H1 (cell line): ENCODE data around the gene MAPK13. TPM values are rescaled to one million over a fixed set of nuclear protein-coding genes. Genes with fewer than 3 reads are reported as not detected.

Experiments
- CTCF ChIA-PET: fragments of 300-600 bp; sonication (Branson Sonifier 250); formaldehyde crosslinking; loops from one replicate; lab custom pipeline; 2021; ENCODE audit not compliant: partially characterized antibody; lab: Charles Lee
- POLR2A ChIA-PET: fragments of 300-600 bp; sonication (Branson Sonifier 250); formaldehyde crosslinking; loops from one replicate; lab custom pipeline; 2021; ENCODE audit warnings: inconsistent platforms; ENCODE audit not compliant: partially characterized antibody; lab: Charles Lee
- DNase-seq, 2 experiments: peaks; one replicate each; pipeline versions ENCODE4 v3.0.0 to v3.0.0-alpha.2; 2010 to 2022; ENCODE audit warnings: low spot score in 2 of 2, low read depth in 1 of 2, mixed read lengths in 1 of 2
- FAIRE-seq: peaks from 2 replicates; lab custom pipeline; 2011; peaks lifted over from hg19 to GRCh38; lab: Jason Lieb, UNC
- H2AFZ ChIP-seq: 2 replicates; pipeline ENCODE4 v1.8.1; 2012; ENCODE audit warnings: low read length, inconsistent platforms
- H2AK5ac ChIP-seq: 2 replicates; pipeline ENCODE4 v1.6.1; 2013; ENCODE audit warnings: low read depth, low read length
- H2BK120ac ChIP-seq: replicated peaks from 2 replicates; pipeline ENCODE3; 2013; ENCODE audit warnings: low read depth, low read length, inconsistent platforms
- H2BK12ac ChIP-seq: 2 replicates; pipeline ENCODE4 v1.6.1; 2013; ENCODE audit warnings: low read depth, low read length
- H2BK15ac ChIP-seq: 2 replicates; pipeline ENCODE4 v1.6.1; 2013; ENCODE audit warnings: low read length
- H2BK20ac ChIP-seq: 2 replicates; pipeline ENCODE4 v1.6.1; 2013; ENCODE audit warnings: low read length
- H2BK5ac ChIP-seq: 2 replicates; pipeline ENCODE4 v1.6.1; 2013; ENCODE audit warnings: low read depth, low read length
- H3K14ac ChIP-seq: 2 replicates; pipeline ENCODE4 v1.6.1; 2013; ENCODE audit warnings: inconsistent platforms; ENCODE audit not compliant: insufficient read length
- H3K18ac ChIP-seq: 2 replicates; pipeline ENCODE4 v1.6.1; 2013; ENCODE audit warnings: low read length; ENCODE audit errors: extremely low read depth
- H3K23ac ChIP-seq: 2 replicates; pipeline ENCODE4 v1.6.1; 2013; ENCODE audit warnings: inconsistent platforms; ENCODE audit not compliant: insufficient read length
- H3K23me2 ChIP-seq: 2 replicates; pipeline ENCODE4 v1.6.1; 2013; ENCODE audit warnings: low read depth, low read length
- H3K27ac ChIP-seq: 2 replicates; pipeline ENCODE4 v1.6.1; 2011; ENCODE audit warnings: low read depth, low read length, inconsistent platforms
- H3K27me3 ChIP-seq, 4 experiments: replicated peaks in 1 of 4; 1 replicate in 1 of 4; 2 replicates in 3 of 4; pipeline versions ENCODE4 v1.6.1 to v1.8.1; 2011 to 2013; ENCODE audit warnings: low read length in 3 of 4, mild to moderate bottlenecking in 3 of 4, inconsistent platforms in 2 of 4, mixed read lengths in 2 of 4, moderate library complexity in 1 of 4; ENCODE audit not compliant: control insufficient read depth in 3 of 4, insufficient read depth in 3 of 4; ENCODE audit errors: extremely low read depth in 1 of 4
- H3K36me3 ChIP-seq, 4 experiments: 2 replicates each; pipeline versions ENCODE4 v1.6.1 to v1.8.1; 2011 to 2013; ENCODE audit warnings: mild to moderate bottlenecking in 4 of 4, low read length in 3 of 4, moderate library complexity in 2 of 4, control low read depth in 1 of 4, inconsistent platforms in 1 of 4; ENCODE audit not compliant: insufficient read depth in 4 of 4, control insufficient read depth in 2 of 4
- H3K4ac ChIP-seq: replicated peaks from 2 replicates; pipeline ENCODE3; 2013; ENCODE audit warnings: low read length, low read depth, mixed read lengths, inconsistent platforms; ENCODE audit not compliant: insufficient read length
- H3K4me1 ChIP-seq, 4 experiments: replicated peaks in 1 of 4; 1 replicate in 1 of 4; 2 replicates in 3 of 4; pipeline versions ENCODE4 v1.6.1 to v1.8.1; 2011 to 2013; ENCODE audit warnings: low read length in 3 of 4, inconsistent platforms in 2 of 4, mixed read lengths in 1 of 4; ENCODE audit not compliant: insufficient read depth in 4 of 4, control insufficient read depth in 3 of 4
- H3K4me2 ChIP-seq, 2 experiments: 2 replicates each; pipeline versions ENCODE4 v1.6.1 to v1.8.1; 2011 to 2013; ENCODE audit warnings: low read depth in 2 of 2, low read length in 2 of 2, control low read depth in 1 of 2, inconsistent platforms in 1 of 2, mild to moderate bottlenecking in 1 of 2; ENCODE audit not compliant: insufficient read depth in 1 of 2
- H3K4me3 ChIP-seq, 4 experiments: fragments of 200-600, 300-600 bp in 1 of 4; sonication (generic), shearing (Covaris generic), sonication (Bioruptor Twin) in 1 of 4; 2 replicates each; pipeline versions ENCODE4 v1.5.1 to v1.8.1; 2011 to 2016; ENCODE audit warnings: low read length in 4 of 4, low read depth in 3 of 4, control low read depth in 2 of 4, inconsistent platforms in 2 of 4, mild to moderate bottlenecking in 2 of 4, mixed read lengths in 1 of 4, moderate library complexity in 1 of 4; ENCODE audit not compliant: insufficient read depth in 2 of 4; ENCODE audit errors: extremely low read depth in 1 of 4
- H3K56ac ChIP-seq: replicated peaks from 2 replicates; pipeline ENCODE3; 2013; ENCODE audit warnings: low read depth, mild to moderate bottlenecking, mixed read lengths, low read length, inconsistent platforms; ENCODE audit not compliant: insufficient read length
- H3K79me1 ChIP-seq: 2 replicates; pipeline ENCODE4 v1.6.1; 2013; ENCODE audit warnings: low read depth, low read length, control low read depth
- H3K79me2 ChIP-seq, 2 experiments: 2 replicates each; pipeline versions ENCODE4 v1.6.1 to v1.8.1; 2012 to 2013; ENCODE audit warnings: low read length in 2 of 2, mild to moderate bottlenecking in 2 of 2, inconsistent platforms in 1 of 2; ENCODE audit not compliant: insufficient read depth in 2 of 2, control insufficient read depth in 1 of 2
- H3K9ac ChIP-seq, 4 experiments: replicated peaks in 1 of 4; 1 replicate in 1 of 4; 2 replicates in 3 of 4; pipeline versions ENCODE4 v1.6.1 to v1.8.1; 2011 to 2013; ENCODE audit warnings: low read depth in 3 of 4, low read length in 3 of 4, control low read depth in 2 of 4, mild to moderate bottlenecking in 2 of 4, moderate library complexity in 2 of 4, inconsistent platforms in 1 of 4; ENCODE audit errors: extremely low read depth in 1 of 4
- H3K9me3 ChIP-seq, 2 experiments: 2 replicates each; pipeline versions ENCODE4 v1.6.1 to v1.8.1; 2012 to 2013; ENCODE audit warnings: mild to moderate bottlenecking in 2 of 2, moderate library complexity in 2 of 2, control low read depth in 1 of 2, inconsistent platforms in 1 of 2, low read depth in 1 of 2, low read length in 1 of 2, mixed read lengths in 1 of 2; ENCODE audit not compliant: insufficient read depth in 2 of 2
- H4K20me1 ChIP-seq, 2 experiments: replicated peaks in 1 of 2; 2 replicates each; pipeline versions ENCODE3 to v1.8.1; 2011 to 2013; ENCODE audit warnings: inconsistent platforms in 2 of 2, low read length in 2 of 2, mild to moderate bottlenecking in 1 of 2; ENCODE audit not compliant: insufficient read depth in 2 of 2, control insufficient read depth in 1 of 2
- H4K5ac ChIP-seq: 2 replicates; pipeline ENCODE4 v1.6.1; 2013; ENCODE audit warnings: low read length, low read depth, mixed read lengths, inconsistent platforms; ENCODE audit not compliant: insufficient read length
- H4K8ac ChIP-seq: 2 replicates; pipeline ENCODE4 v1.8.0; 2013; ENCODE audit warnings: mild to moderate bottlenecking, moderate library complexity, low read length, inconsistent platforms; ENCODE audit not compliant: insufficient read depth; ENCODE audit errors: extremely low read depth
- H4K91ac ChIP-seq: replicated peaks from 2 replicates; pipeline ENCODE3; 2013; ENCODE audit warnings: low read length, mixed read lengths, inconsistent platforms; ENCODE audit not compliant: insufficient read length
- CBX5 ChIP-seq: fragments of 300-800, 300-1000 bp; sonication (generic); IDR thresholded peaks from 2 replicates; pipeline ENCODE4 v1.7.1; 2016; ENCODE audit warnings: antibody characterized with exemption, low read length, low read depth
- GABPA ChIP-seq: IDR thresholded peaks from 2 replicates; pipeline ENCODE4 v1.6.1; 2011; ENCODE audit warnings: mild to moderate bottlenecking, low read length, moderate library complexity, borderline replicate concordance; ENCODE audit not compliant: insufficient read depth
- JUN ChIP-seq: IDR thresholded peaks from 2 replicates; pipeline ENCODE4 v1.6.1; 2011; ENCODE audit warnings: low read depth, mild to moderate bottlenecking, improper control_type of control experiment, low read length
- JUND ChIP-seq: IDR thresholded peaks from 2 replicates; pipeline ENCODE4 v1.6.1; 2011; ENCODE audit warnings: mild to moderate bottlenecking, improper control_type of control experiment, low read length
- MAFK ChIP-seq: IDR thresholded peaks from 2 replicates; pipeline ENCODE4 v1.6.1; 2012; ENCODE audit warnings: low read depth, mild to moderate bottlenecking, improper control_type of control experiment, low read length
- PHF8 ChIP-seq: fragments of 200-600 bp; sonication (generic); conservative IDR thresholded peaks from 2 replicates; pipeline ENCODE4 v1.7.1; 2012; ENCODE audit warnings: low read depth, mild to moderate bottlenecking, inconsistent platforms, low read length, moderate library complexity
- POLR2A ChIP-seq, 2 experiments: IDR thresholded peaks; 1 replicate in 1 of 2; 2 replicates in 1 of 2; pipeline ENCODE4 v1.6.1; 2011; ENCODE audit warnings: low read depth in 2 of 2, low read length in 2 of 2, mild to moderate bottlenecking in 2 of 2; ENCODE audit errors: control extremely low read depth in 1 of 2
- POU5F1 ChIP-seq: IDR thresholded peaks from 2 replicates; pipeline ENCODE4 v1.6.1; 2011; ENCODE audit warnings: low read depth, mild to moderate bottlenecking, low read length, moderate library complexity
- RNF2 ChIP-seq: fragments of 200-900, 300-1000 bp; sonication (generic); IDR thresholded peaks from 2 replicates; pipeline ENCODE4 v1.7.1; 2016; ENCODE audit warnings: borderline replicate concordance, low read depth, mild to moderate bottlenecking, antibody characterized with exemption, low read length; ENCODE audit not compliant: poor library complexity, severe bottlenecking; ENCODE audit errors: missing control alignments
- SP2 ChIP-seq: IDR thresholded peaks from 2 replicates; pipeline ENCODE4 v1.6.1; 2012; ENCODE audit warnings: mild to moderate bottlenecking, low read length, inconsistent platforms
- SUZ12 ChIP-seq: fragments of 200-600 bp; sonication (generic); IDR thresholded peaks from 2 replicates; pipeline ENCODE4 v1.6.1; 2012; ENCODE audit warnings: mild to moderate bottlenecking, inconsistent platforms, low read length, moderate library complexity, mixed read lengths
- TEAD4 ChIP-seq: IDR thresholded peaks from 2 replicates; pipeline ENCODE4 v1.6.1; 2012; ENCODE audit warnings: low read depth, low read length, inconsistent platforms, mixed read lengths
- WGBS, 2 experiments: shearing (Covaris generic) in 1 of 2; methylation state at CpG; one replicate each; pipeline versions ENCODE4 v1.1.6 to v1.1.7; 2013 to 2015; ENCODE audit warnings: low lambda C conversion rate in 2 of 2, mixed read lengths in 2 of 2, inconsistent platforms in 1 of 2, low coverage in 1 of 2, missing lambda C conversion rate in 1 of 2; ENCODE audit not compliant: insufficient replicate concordance in 2 of 2, insufficient coverage in 1 of 2, insufficient read length in 1 of 2; ENCODE audit errors: extremely low coverage in 1 of 2, missing lambda C conversion rate in 1 of 2; 5-methylcytosine and 5-hydroxymethylcytosine counted together
- polyA plus RNA-seq, 7 experiments: library from polyadenylated mRNA; depleted of rRNA in 3 of 7; stranded (reverse) in 5 of 7; unstranded in 2 of 7; fragments of >200 nt in 5 of 7; fragments of 200-250 nt in 2 of 7; gene quantifications; 1 replicate in 5 of 7; 2 replicates in 1 of 7; 4 replicates in 1 of 7; pipeline versions ENCODE4 v1.2.1 to v1.2.3, GENCODE V29; 2011 to 2013; ENCODE audit warnings: missing spikeins in 2 of 7, mixed read lengths in 2 of 7
- total RNA-seq: library from RNA; stranded (reverse); fragmentation: NEBNext Ultra II Directional; extraction: Animal tissue kit (Norgen Biotek cat#: 25700); gene quantifications from 2 replicates; pipeline ENCODE4 v1.2.1, GENCODE V29; 2021
- TF ChIP-seq, protein P1 (sequence below): IDR thresholded peaks from 2 replicates; pipeline ENCODE4 v1.6.1; 2012; ENCODE audit warnings: inconsistent platforms

Gene MAPK13
- total and polyA plus RNA-seq, 2 of the 8 experiments (the other 6 are each of a cell fraction or from before 2014, with no cell fraction given), result 10.1 to 14.1 TPM

DNA sequence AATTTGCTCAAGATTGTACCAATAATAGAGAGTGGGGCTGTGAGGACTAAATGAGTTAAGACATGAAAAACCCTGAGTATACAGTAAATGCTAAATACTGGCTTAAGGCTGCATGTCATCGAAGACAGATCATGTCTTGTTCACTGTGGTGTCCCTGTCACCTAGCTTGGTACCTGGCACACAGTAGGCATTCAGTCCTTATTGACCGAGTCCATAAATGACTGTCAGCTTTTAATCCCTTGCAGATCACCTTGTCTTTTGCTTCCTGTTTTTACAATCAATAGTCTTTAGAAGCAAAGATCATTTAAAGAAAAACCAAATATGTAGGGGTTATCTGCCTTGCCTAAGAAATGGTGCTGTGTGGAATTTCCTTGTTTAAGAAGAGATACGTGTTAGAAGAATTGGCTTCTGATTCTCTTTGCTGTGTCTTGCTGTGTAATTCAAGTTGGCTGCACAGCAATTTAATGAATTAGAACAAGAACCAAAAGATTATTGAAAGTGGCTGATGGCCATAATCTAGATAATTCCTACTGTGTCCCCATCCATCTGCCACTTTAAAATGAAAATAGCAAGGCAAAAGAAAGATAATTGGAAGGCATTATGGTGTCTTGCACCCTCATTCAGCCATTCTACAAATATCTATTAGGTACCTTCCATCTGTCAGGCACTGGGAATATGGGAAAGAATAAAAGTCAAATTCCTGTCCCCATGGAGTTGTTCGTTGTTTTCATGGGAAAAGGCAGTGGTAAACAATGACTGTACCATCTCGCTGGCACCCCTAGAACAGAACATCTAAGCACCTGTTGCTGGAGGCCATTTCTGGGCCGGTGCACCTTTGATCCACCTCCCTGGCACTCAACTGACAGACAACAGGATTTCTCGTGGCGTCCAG is 12.4 kb upstream of the MAPK13 start:
- no peak overlapping the region for H4K91ac ChIP-seq
- no peak overlapping the region for H2BK5ac ChIP-seq
- no peak overlapping the region for H3K14ac ChIP-seq
- FAIRE-seq (no peak), DNase-seq (no peak)
- no peak overlapping the region for H3K18ac ChIP-seq
- no peaks in the 10 kb centered on the region for H3K36me3 ChIP-seq
- H3K4ac ChIP-seq, result no peak overlapping the region
- no peak overlapping the region for H2AFZ ChIP-seq
- no peak overlapping the region for H2BK15ac ChIP-seq
- no peaks in the 10 kb centered on the region for H3K9me3 ChIP-seq
- H3K27ac ChIP-seq, result no peak overlapping the region
- no peaks in the 10 kb centered on the region for H3K79me1 ChIP-seq
- H4K20me1 ChIP-seq, result peaks cover 0 to 2% of the 10 kb centered on the region in 2 experiments
- no peaks in the 10 kb centered on the region for H3K79me2 ChIP-seq
- no peak overlapping the region for H3K9ac ChIP-seq
- H4K5ac ChIP-seq, result no peak overlapping the region
- H3K4me1 ChIP-seq, result peaks cover 4 to 13% (median 8%) of the 10 kb centered on the region in 4 experiments; a peak in 6 of 7 replicates
- no peak overlapping the region for H3K4me3 ChIP-seq
- no peaks in the 10 kb centered on the region for H3K27me3 ChIP-seq
- WGBS, 2 experiments, result 86% methylated on average over 8 of the region's 8 CpGs; no CpG with 5 or more reads in 1 of the 2 experiments
- no peak overlapping the region for H3K23ac ChIP-seq
- TF ChIP-seq CBX5 (no peak), JUN (no peak), SP2 (no peak), GABPA (no peak), PHF8 (no peak), SUZ12 (no peak), JUND (no peak), TEAD4 (no peak), POLR2A (IDR thresholded peaks at IDR 0.05; ENCODE audit: control extremely low read depth in 1 of 2, low read depth in 2 of 2, low read length in 2 of 2) (no peak), MAFK (no peak), POU5F1 (no peak), RNF2 (no peak)
- TF ChIP-seq, protein P1, sequence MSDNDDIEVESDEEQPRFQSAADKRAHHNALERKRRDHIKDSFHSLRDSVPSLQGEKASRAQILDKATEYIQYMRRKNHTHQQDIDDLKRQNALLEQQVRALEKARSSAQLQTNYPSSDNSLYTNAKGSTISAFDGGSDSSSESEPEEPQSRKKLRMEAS, result no peak
- no peak overlapping the region for H2BK20ac ChIP-seq
- H3K4me2 ChIP-seq, result no peak overlapping the region
- no peak overlapping the region for H2AK5ac ChIP-seq
- H4K8ac ChIP-seq, result no peak overlapping the region
- CTCF ChIA-PET, result no interaction called here
- H3K23me2 ChIP-seq, result no peaks in the 10 kb centered on the region
- H3K56ac ChIP-seq, result no peak overlapping the region
- POLR2A ChIA-PET, result no interaction called here
- no peak overlapping the region for H2BK120ac ChIP-seq
- H2BK12ac ChIP-seq, result no peak overlapping the region
